Parathyroid adenoma (tissue), 2 donors: ENCODE data around the gene DLG1.
"Not testable (repeated sequence)": the region's sequence is repeated elsewhere in the genome, so short reads cannot be mapped to it uniquely, and the experiment has no call there.

ENCODE experiments used
- H2AFZ ChIP-seq: fragments of 300-600 bp; sonication (generic); one replicate; pipeline ENCODE4 v1.7.0; 2017; ENCODE audit warnings: antibody characterized with exemption, mild to moderate bottlenecking
- H3K27ac ChIP-seq: fragments of 300-600 bp; sonication (generic); one replicate; pipeline ENCODE4 v1.7.0; 2017
- H3K27me3 ChIP-seq: fragments of 300-600 bp; sonication (generic); one replicate; pipeline ENCODE4 v1.7.0; 2017; ENCODE audit warnings: low read length; ENCODE audit not compliant: control insufficient read depth, insufficient read depth
- H3K36me3 ChIP-seq: fragments of 300-600 bp; sonication (generic); one replicate; pipeline ENCODE4 v1.7.0; 2017; ENCODE audit warnings: low read length; ENCODE audit not compliant: control insufficient read depth, insufficient read depth
- H3K4me1 ChIP-seq: fragments of 300-600 bp; sonication (generic); one replicate; pipeline ENCODE4 v1.7.0; 2017; ENCODE audit warnings: control low read depth
- H3K4me2 ChIP-seq: fragments of 300-600 bp; sonication (generic); one replicate; pipeline ENCODE4 v1.7.0; 2017; ENCODE audit warnings: low read length
- H3K4me3 ChIP-seq: fragments of 300-600 bp; sonication (generic); one replicate; pipeline ENCODE4 v1.7.0; 2017; ENCODE audit warnings: low read depth, low read length
- H3K79me2 ChIP-seq: fragments of 300-600 bp; sonication (generic); one replicate; pipeline ENCODE4 v1.7.0; 2017; ENCODE audit warnings: control low read depth
- H3K9ac ChIP-seq: fragments of 300-600 bp; sonication (generic); one replicate; pipeline ENCODE4 v1.7.0; 2017; ENCODE audit warnings: mild to moderate bottlenecking
- H3K9me3 ChIP-seq: fragments of 300-600 bp; sonication (generic); one replicate; pipeline ENCODE4 v1.7.0; 2017; ENCODE audit warnings: low read length; ENCODE audit not compliant: control insufficient read depth
- CTCF ChIP-seq: fragments of 300-600 bp; sonication (generic); IDR thresholded peaks from one replicate; pipeline ENCODE4 v1.7.0; 2017; ENCODE audit warnings: antibody characterized with exemption, mild to moderate bottlenecking
- donor health status: primary hyperparathyroidism.

DLG1 gene

DNA sequence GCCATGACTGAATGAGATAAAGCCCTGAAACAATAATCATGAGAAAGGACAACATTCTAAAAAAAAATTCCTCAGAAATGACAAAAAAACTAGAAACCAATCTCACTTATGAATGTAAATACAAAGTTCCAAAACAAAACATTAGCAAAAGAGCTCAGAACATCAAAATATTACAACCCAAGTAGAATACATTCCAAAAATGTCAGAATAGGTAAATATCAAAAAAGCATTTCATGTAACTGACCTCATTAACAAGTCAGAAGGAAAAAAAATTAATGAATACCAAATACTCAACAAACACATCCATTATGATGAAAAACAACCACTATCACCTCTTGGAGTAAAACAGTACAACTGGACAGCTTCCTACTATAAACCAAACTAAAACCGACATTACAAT lies 93.1 kb downstream of the DLG1 start:
- Histone ChIP-seq H3K4me3 (no peak overlapping the region), H3K79me2 (peaks cover 20% of the 10 kb centered on the region), H3K27me3 (no peaks in the 10 kb centered on the region), H3K9ac (no peak overlapping the region), H3K36me3 (no peaks in the 10 kb centered on the region), H3K9me3 (no peaks in the 10 kb centered on the region), H3K4me2 (no peak overlapping the region), H3K27ac (no peak overlapping the region), H3K4me1 (no peaks in the 10 kb centered on the region), H2AFZ (no peak overlapping the region)
- TF ChIP-seq CTCF, result no peak

DNA sequence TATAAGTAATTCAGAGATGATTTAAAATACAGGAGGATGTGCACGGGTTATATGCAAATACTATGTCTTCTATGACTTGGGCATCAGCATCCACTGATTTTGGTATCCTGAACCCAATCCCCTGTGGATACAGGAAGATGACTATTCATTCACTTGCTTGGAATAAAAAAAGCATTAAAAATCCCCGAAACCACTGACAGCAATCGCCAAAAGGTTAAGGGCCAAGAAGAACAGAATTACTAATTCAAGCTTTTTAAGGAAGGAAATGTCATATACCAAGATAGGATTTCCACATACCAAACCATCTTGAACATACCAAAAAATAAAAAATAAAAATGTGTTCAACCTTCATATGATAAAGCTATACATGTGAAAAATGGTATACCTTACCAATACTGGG lies 93.7 kb downstream of the DLG1 start:
- Histone ChIP-seq H3K9me3 (no peaks in the 10 kb centered on the region), H3K4me3 (no peak overlapping the region), H3K27ac (no peak overlapping the region), H3K36me3 (no peaks in the 10 kb centered on the region), H3K4me1 (no peaks in the 10 kb centered on the region), H3K79me2 (peaks cover 20% of the 10 kb centered on the region), H2AFZ (no peak overlapping the region), H3K4me2 (no peak overlapping the region), H3K27me3 (no peaks in the 10 kb centered on the region), H3K9ac (no peak overlapping the region)
- no peak for TF ChIP-seq CTCF

DNA sequence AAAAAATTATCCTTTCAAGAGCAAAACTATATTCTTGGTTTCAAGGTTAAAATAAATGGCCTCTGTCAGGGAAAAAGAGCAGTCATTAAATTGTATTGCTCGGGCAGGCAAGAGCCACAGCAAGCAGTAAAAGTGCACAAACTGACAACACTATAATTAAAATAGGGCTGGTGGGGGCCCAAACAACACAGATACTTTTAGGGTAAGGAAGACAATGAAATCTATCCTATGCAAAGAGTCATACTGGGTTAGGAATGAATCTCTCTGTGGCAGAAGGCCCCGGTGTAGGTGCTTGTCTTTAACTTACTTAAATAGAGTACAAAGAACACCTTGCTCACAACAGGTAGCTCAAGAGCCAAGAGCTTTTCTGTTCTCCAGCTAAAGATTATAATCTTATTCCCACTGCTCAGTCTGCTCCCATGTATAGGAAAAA lies 94.7 kb downstream of the DLG1 start:
- H3K4me1 ChIP-seq, result no peaks in the 10 kb centered on the region
- H3K9ac ChIP-seq, result no peak overlapping the region
- H3K9me3 ChIP-seq, result no peaks in the 10 kb centered on the region
- H3K36me3 ChIP-seq, result no peaks in the 10 kb centered on the region
- no peak overlapping the region for H3K4me2 ChIP-seq
- no peak overlapping the region for H3K4me3 ChIP-seq
- peaks cover 20% of the 10 kb centered on the region for H3K79me2 ChIP-seq
- H3K27me3 ChIP-seq, result no peaks in the 10 kb centered on the region
- TF ChIP-seq CTCF, result no peak
- H2AFZ ChIP-seq, result no peak overlapping the region
- H3K27ac ChIP-seq, result no peak overlapping the region

DNA sequence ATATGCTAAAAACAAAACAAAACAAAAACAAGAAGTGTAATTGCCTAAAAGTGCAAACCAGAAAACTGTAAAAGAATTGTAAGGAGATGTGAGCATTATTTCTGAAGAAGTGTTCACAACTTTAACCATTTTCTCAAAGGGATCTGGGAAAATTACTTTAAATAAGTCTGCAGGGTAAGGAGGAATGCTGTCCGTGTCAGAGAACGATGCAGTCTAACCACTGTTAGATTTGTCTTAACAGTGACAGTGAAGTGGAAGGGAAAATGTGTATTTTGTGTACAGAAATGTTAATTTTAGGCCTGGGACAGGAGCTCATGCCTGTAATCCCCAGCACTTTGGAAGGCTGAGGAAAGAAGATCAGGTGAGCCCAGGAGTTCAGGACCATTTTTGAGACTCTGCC lies 95.7 kb downstream of the DLG1 start:
- H3K27me3 ChIP-seq, result no peaks in the 10 kb centered on the region
- H3K36me3 ChIP-seq, result no peaks in the 10 kb centered on the region
- no peak overlapping the region for H2AFZ ChIP-seq
- no peak overlapping the region for H3K27ac ChIP-seq
- TF ChIP-seq CTCF, result no peak
- H3K4me2 ChIP-seq, result no peak overlapping the region
- no peaks in the 10 kb centered on the region for H3K4me1 ChIP-seq
- no peak overlapping the region for H3K9ac ChIP-seq
- no peaks in the 10 kb centered on the region for H3K9me3 ChIP-seq
- H3K4me3 ChIP-seq, result no peak overlapping the region
- peaks cover 26% of the 10 kb centered on the region for H3K79me2 ChIP-seq

- Histone ChIP-seq H3K9me3 (no peaks in the 10 kb centered on the region), H3K4me2 (no peak overlapping the region), H3K9ac (no peak overlapping the region), H3K27ac (no peak overlapping the region), H3K4me1 (no peaks in the 10 kb centered on the region), H2AFZ (no peak overlapping the region), H3K79me2 (peaks cover 30% of the 10 kb centered on the region), H3K27me3 (no peaks in the 10 kb centered on the region), H3K4me3 (no peak overlapping the region), H3K36me3 (no peaks in the 10 kb centered on the region)
- TF ChIP-seq CTCF, result no peak
These were observed 96.5 kb downstream of the DLG1 start for GRCh38 chr3:197201791-197202452.

DNA sequence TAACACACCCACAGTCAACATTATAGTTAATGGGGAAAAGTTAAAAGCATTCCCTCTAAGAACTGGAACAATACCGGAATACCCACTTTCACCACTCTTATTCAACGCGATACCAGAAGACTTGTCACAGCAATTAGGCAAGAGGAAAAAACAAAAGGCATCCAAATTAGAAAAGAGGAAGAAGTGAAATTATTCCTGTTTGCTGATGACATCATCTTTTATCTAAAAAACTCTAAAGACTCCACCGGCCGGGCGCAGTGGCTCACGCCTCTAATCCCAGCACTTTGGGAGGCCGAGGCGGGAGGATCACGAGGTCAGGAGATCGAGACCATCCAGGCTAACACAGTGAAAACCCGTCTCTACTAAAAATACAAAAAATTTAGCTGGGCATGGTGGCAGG lies 97.6 kb downstream of the DLG1 start:
- not testable (repeated sequence) for H3K9ac ChIP-seq, H3K9me3 ChIP-seq, H3K27me3 ChIP-seq, H2AFZ ChIP-seq, H3K4me3 ChIP-seq, H3K4me2 ChIP-seq, H3K4me1 ChIP-seq, H3K36me3 ChIP-seq, H3K27ac ChIP-seq
- peaks cover 23% of the 10 kb centered on the region for H3K79me2 ChIP-seq
